A204.1 (cell line): ENCODE data around the gene LIMA1.
A peak's percentile ranks its signal among the peaks of the same experiment; 100 is the strongest.
"Not testable (repeated sequence)": the region's sequence is repeated elsewhere in the genome, so short reads cannot be mapped to it uniquely, and the experiment has no call there.

ENCODE experiments used
- FAIRE-seq: peaks from 2 replicates; lab custom pipeline; 2012; peaks lifted over from hg19 to GRCh38; lab: Jason Lieb, UNC

LIMA1 gene

DNA sequence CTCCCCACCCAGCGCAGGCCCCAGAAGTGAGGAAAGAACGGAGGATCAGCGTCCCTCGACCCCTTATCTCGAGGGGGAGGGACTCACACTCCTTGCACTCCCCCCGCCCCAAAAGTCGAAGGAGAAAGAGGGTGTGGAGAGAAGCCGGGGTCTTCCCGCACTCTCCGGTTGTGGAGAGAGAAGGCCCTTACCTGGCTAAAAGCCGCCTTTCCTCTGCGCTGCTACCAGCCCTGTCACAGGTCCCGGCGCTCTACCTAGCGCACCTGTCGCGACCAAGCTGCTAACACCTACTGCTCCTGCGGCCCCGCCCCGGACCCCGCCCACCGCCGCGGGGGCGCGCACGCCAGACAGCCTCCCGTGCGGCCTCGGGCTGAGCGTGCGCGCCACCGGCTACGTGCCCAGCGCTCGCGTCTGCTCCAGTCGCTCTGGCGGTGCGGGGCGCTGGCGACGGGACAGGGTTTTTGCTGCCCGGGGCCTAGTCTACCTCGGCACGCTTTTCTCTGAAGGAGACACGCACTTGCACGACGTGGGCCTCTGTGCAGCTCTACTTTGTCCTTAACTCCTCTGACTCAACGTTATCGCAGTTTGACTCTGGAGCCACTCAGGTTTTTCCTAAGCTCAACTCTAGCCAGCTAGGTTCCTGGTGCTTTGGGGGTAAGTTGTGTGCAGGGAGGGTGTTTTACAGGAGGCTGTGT is at the start of gene LIMA1:
Gene LIMA1 (minus strand): TSS at position 292 of the 695 bp plus-strand sequence. CDS start 34,769 bp downstream, outside the sequence.
- no peak for FAIRE-seq

DNA sequence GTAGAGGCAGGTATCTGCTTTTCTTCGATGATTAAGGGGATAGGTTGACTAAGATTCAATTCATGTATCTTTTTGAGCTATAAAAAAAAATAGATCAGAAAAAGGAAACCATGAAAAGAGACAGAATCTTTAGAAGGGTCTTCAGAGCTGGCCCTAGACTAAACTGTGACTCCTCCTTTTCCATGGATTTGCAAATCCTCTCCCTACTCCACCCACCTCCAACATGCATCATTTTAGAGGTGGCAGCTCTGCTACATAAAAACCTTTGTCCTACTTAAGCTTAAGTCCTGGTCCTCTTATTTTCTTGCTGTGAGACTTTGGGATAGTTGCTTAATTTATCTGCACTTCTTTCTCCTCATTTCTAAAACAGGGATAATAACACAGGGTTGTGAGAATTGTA is 48.4 kb upstream of the LIMA1 start:
- no peak for FAIRE-seq

DNA sequence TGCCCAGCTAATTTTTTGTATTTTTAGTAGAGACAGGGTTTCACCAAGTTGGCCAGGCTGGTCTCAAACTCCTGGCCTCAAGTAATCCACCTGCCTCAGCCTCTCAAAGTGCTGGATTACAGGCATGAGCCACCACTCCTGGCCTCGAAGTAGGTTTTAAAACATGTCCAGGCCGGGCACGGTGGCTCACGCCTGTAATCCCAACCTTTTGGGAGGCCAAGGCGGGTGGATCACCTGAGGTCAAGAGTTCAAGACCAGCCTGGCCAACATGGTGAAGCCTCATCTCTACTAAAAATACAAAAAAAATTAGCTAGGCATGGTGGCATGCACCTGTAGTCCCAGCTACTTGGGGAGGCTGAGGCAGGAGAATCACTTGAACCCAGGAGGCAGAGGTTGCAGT is 45.3 kb upstream of the LIMA1 start:
- FAIRE-seq: not testable (repeated sequence)

DNA sequence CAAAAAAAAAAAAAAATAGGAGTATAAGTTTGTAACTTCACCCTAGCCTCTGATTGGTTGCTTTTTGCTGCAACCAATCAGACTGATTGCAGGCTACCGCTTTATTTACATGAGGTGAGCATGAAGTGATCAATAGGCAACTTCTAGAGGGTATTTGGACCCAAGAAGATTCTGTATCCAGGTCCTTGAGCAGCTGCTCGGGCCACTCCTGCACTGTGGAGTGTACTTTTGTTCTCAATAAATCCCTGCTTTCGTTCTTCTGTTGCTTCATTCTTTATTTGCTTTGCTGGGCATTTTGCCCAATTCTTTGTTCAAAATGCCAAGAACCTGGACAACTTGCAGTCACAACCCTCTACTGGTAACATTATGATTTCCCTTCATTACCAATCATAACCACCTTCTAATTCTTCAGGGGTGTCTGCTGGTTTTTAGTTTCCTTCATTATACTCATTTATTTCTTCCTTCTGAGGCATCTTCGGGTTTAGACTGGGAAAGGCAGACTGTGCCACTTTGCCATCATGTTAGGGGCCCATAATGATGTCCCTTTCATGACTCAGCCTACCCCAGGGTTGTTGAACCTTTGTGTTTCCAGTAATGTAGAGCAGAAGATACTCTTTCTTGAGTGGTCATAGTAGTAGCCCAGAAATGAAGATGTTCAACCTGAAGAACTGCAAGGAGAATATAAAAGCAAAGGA is 43.4 kb upstream of the LIMA1 start:
- FAIRE-seq: no peak

DNA sequence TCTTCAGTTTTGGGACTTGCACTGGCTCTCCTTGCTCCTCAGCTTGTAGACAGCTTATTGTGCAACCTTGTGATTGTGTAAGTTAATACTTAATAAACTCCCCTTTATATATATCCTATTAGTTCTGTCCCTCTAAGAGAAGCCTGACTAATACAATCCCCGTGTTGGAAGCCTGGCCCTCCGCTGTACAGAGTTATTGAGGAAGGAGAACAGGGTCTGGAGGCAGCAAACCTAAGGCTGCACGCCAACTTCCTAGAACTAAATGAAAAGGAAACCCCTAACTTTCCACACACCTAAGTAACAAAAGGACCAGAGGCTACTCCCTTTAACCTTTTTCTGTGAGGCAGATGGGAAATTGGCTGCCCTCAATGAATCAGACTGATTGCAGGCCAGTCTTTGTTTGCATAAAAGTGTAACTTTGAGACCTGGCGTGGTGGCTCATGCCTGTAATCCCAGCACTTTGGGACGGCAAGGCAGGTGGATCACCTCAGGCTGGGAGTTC is 42.6 kb upstream of the LIMA1 start:
- FAIRE-seq: no peak

DNA sequence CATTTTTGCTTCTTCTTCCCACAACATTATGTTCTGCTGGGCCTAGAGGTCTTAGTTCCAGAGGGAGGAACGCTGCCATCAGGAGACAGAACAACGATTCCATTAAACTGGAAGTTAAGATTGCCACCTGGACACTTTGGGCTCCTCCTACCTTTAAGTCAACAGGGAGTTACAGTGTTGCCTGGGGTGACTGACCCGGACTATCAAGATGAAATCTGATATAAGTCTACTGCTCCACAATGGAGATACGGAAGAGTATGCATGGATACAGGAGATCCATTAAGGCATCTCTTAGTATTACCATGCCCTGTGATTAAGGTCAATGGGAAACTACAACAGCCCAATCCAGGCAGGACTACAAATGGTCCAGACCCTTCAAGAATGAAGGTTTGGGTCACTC is 41.5 kb upstream of the LIMA1 start:
- not testable (repeated sequence) for FAIRE-seq

DNA sequence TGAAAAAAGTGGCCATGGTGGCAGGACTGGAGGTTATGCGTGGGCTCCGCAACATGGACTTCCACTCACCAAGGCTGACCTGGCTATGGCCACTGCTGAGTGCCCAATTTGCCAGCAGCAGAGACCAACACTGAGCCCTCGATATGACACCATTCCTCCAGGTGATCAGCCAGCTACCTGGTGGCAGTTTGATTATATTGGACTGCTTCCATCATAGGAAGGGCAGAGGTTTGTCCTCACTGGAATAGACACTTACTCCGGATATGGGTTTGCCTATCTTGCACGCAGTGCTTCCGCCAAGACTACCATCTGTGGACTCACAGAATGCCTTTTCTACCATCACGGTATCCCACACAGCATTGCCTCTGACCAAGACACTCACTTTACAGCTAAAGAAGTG is 40.8 kb upstream of the LIMA1 start:
- not testable (repeated sequence) for FAIRE-seq

DNA sequence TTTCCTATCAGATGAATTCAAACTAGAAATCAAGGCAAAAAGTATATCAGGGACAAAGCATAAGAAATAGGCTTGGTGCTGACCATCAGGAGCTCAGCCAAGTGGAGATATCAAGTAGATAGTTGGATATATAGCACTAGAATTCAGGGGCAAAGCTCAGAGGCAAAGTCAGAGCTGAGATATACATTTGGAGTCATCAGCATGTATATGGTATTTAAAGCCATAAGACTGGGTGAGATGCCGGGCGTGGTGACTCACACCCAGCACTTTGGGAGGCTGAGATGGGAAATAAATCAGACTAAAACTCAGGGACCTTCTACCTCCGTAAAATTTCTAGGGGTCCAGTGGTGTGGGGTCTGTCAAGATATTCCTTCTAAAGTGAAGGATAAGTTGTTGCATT is 38.9 kb upstream of the LIMA1 start:
- no peak for FAIRE-seq

DNA sequence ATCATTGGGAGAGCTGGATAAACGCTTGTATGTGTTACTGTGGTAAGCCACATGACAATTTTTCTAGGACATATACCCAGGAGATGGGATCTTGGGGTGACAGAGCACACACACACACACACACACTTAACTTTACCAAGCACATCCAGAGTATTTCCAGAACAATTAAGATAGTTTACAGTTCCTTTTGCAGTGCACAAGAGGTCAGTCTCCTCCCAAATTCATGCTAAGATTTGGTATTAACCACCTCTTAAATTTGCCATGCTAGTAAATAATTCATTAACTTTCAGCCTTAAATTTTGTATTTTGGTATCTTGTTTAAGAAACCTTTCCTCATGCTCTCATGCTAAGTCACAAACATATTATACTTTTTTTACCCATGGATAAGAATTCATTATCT is 33.9 kb upstream of the LIMA1 start:
- FAIRE-seq: no peak

DNA sequence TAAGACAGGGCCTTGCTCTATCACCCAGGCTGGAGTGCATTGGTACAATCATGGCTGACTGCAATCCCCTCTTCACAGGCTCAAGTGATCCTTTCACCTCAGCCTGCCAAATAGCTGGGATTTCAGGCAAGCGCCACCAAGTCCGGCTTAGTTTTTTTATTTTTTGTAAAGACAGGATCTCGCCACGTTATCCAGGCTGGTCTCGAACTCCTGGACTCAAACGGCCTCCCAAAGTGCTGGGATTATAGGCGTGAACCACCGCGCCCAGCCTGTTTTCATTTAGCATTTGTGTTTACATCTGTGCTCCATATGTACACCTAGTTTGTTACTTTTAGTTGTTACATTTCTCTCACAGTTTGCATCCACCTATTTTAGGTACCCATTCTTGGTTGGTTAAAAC is 32.5 kb upstream of the LIMA1 start:
- FAIRE-seq: no peak

DNA sequence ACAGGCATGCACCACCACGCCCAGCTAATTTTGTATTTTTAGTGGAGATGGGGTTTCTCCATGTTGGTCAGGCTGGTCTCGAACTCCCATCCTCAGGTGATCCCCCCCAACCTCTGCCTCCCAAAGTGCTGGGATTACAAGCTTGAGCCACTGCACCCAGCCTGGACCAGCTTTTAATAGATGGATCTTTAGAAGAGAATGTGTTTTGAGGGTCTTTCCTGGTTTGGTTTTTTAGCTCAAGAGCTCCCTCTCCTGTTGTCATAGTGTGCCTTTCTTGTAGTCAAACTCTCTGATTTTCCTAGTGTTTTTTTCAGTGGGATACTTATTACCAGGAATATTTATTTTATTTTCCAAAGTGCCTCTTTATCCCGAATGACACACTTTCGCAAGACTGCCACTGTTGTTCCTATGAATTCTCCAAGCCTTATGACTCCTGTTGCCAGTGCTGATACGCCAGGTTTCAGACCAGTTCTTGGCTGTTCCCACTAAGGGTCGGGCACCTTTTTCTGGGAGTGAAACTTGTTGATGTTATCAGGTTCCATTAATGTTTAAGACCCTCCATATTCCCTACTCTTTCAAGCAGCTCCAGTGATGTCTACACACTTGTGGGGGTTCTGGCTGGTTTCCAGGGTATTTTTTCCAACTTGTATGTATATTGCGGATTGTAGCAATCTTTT is 31.5 kb upstream of the LIMA1 start:
- peak; percentile 58 for FAIRE-seq

DNA sequence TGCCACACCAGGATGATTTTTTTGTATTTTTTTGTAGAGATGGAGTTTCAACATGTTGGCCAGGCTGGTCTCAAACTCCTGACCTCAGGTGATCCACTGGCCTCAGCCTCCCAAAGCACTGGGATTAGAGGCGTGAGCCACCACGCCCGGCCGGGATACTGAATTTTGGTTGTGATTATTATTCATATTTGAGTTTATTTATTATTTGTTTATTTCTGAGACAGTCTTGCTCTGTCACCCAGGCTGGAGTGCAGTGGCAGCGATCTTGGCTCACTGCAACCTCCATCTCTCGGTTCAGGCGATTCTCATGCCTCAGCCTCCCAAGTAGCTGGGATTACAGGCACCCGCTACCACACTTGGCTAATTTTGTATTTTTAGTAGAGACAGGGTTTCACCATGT is 30.7 kb upstream of the LIMA1 start:
- FAIRE-seq: not testable (repeated sequence)

DNA sequence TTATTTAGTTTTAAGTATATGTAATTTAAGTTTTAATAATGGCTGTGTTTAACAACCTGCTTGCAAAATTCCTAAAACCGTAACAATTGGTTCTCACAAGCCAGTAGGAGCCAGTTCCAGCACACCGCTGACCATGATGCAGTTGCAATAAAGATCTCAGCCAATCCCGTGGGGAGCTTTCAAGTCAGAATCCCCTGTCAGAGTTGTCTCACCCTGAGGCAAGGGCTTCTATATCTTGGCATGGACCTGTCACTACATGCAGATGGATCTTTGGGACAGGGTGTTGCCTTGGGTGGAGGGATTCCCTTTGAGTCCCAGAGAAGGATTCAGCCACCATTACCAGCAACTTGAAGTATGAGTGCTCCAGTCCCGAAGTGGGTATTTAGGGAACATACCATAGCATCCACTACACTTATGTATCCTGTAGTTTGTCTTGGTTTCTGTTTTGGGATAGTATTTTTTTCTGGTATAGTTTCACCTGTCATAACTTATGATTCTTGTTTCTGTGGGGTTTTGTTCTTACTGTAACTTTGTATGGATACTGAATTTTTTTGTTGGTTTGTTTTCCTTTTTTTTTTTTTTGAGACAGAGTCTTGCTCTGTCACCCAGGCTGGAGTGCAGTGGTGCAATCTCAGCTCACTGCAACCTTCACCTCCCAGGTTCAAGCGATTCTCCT is 30.1 kb upstream of the LIMA1 start:
- no peak for FAIRE-seq

DNA sequence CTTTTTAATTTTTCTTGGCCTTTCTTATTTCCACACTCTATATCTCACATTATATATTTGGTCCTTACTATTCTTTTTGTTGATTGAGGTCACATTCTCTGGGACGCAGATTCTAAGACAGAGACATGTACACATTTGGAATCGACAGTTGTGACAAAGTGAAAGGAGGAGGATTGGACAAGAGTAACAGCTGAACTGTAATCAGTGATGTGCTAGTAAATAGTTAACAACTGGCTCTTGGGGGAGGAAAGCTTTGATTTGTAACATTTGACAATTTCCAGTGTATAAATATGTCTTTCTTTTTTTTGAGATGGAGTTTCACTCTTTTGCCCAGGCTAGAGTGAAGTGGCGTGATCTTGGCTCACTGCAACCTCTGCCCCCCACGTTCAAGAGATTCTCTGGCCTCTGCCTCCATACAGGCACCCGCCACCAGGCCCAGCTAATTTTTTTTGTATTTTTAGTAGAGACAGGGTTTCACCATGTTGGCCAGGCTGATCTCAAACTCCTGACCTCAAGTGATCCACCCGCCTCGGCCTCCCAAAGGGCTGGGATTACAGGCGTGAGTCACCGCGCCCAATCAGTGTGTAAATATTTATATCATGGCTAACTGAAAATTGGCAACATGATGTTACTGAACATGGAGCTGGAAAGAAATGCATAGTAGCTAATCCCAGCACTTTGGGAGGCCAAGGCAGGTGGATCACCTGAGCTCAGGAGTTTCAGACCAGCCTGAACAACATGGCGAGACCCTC is 28.7 kb upstream of the LIMA1 start:
- FAIRE-seq: not testable (repeated sequence)

DNA sequence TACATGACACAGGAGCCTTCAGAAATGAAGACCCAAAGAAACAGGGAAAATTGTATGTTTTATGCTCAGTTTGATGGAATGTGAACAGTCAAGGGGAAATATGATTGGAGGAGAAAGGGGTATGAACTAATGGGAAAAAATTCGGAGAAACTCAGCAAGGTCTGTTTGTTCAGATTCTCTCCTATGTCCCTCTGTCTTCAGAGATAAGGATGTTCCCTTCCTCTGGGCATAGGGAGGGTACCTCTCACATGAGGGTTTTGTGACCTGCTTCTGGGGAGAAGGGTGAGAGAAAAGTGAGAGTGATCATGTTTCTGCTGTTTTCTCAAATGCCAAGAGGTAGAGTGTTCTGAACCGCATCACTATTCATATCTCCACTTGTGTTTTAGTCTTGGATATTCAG is 26.6 kb upstream of the LIMA1 start:
- no peak for FAIRE-seq

DNA sequence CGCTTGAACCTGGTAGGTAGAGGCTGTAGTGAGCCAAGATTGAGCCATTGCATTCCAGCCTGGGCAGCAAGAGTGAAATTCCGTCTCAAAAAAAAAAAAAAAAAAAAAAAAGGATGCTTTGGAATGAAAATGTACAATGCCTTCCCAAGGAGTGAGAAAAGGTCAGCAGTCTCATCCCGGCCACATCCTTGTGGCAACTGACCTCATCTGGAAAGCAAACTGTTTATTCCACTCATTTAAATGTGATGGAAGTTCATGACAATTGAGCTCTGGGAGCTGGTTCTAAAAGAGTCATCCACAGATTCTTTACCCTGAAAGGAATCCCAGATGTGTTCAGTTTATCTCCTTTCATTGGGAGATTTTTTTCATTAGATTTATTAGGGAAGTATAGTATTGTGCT is 19.4 kb upstream of the LIMA1 start:
- FAIRE-seq: no peak

DNA sequence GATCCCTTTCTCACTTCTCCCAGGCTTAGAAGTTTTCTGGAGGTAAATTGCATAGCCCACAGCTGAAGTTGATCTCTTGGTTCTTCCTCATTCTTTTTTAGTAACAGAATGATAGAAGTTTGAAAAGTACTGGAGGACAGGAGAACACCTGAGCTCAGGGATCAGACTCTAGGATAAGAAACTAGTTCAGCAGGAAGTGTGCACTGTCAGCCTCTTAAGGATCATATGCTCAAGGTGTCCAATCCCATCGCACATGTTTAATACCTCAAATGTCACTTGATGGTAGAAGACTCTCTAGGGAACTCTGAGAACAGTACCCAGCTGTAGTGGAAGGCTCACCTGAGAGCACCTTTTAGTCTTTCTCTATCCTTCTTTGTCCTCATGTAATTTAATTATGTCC is 14.7 kb upstream of the LIMA1 start:
- FAIRE-seq: no peak

DNA sequence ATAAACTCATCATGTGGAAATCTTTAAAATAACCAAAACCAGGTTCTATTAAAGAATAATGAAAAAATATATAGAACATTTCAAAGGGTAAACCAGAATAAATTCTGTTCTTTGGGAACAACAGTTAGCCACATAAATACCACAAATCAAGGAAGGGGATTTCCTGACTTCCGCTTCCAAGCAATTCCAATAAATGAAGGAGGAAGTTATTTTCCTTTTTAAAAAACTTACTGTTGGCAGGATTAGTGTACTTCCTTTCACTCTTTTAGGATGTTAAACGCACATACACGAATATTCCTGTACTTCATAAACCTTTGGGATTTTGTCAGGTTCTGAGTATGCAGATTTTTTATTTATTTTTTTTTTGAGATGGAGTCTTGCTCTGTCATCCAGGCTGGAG is 13.7 kb upstream of the LIMA1 start:
- no peak for FAIRE-seq

DNA sequence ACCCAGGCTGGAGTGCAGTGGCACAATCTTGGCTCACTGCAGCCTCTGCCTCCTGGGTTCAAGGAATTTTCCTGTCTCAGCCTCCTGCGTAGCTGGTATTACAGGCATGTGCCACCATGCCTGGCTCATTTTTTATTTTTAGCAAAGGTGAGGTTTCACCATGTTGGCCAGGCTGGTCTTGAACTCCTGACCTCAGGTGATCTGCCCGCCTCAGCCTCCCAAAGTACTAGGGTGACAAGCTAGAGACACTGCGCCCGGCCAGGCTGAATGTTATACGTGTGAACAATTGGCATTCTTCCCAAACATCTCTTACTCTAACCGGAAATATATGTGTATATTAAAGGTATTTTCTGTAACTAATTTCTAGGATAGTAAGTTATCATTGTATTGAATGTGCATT is 13.2 kb upstream of the LIMA1 start:
- FAIRE-seq: no peak

DNA sequence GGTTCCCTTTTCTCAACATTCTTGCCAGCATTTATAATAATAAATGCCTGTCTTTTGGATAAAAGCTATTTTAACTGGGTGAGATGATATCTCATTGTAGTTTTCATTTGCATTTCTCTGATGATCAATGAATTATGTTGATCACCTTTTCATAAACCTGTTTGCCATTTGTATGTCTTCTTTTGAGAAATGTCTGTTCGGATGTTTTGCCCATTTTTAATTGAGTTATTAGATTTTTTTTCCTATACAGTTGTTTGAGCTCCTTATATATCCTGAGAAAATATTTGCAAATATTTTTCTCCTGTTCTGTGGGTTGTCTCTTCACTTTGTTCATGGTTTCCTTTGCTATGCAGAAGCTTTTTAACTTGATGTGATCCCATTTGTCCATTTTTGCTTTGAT is 8.1 kb upstream of the LIMA1 start:
- no peak for FAIRE-seq

DNA sequence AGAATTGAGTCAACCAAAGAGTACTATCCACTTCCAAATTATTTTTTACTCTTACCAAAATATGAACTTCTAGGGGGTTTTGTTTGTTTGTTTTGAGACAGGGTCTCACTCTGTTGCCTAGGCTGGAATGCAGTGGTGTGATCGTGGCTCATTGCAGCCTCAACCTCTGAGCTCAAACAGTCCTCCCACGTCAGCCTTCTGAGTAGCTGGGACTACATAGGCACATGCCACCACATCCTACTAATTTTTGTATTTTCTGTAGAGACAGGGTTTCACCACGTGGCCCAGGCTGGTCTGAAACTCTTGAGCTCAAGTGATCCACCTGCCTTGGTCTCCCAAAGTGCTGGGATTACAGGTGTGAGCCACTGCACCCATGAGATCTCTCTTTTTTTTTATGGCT is 7.4 kb upstream of the LIMA1 start:
- not testable (repeated sequence) for FAIRE-seq

DNA sequence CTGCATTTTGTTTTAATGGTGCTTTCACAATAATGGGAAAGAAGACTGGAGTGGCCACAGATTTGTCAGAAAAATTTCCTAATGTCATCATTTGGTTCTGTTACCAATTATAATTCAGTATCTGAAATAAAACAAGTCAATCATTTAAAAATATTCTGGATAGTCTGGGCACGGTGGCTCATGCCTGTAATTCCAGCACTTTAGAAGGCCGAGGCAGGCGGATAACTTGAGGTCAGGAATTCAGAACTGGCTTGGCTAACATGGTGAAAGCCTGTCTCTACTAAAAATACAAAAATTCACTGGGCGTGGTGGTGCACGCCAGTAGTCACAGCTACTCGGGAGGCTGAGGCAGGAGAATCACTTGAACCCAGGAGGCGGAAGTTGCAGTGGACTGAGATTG is 4.0 kb upstream of the LIMA1 start:
- no peak for FAIRE-seq
